Fibroblast of skin of right biceps (primary cell): Measurements from ENCODE around the gene ZBED4.
A peak's percentile ranks its signal among the peaks of the same experiment; 100 is the strongest.

Experiments
- DNase-seq: peaks from one replicate; pipeline ENCODE4 v3.0.0-alpha.2; 2013

Gene ZBED4

GRCh38 chr22:49879871-49880270 lies 26.2 kb downstream of the ZBED4 start:
- DNase-seq = no peak

GRCh38 chr22:49880281-49880680 lies 26.6 kb downstream of the ZBED4 start:
- DNase-seq = no peak

GRCh38 chr22:49881856-49882255 lies 28.2 kb downstream of the ZBED4 start:
- DNase-seq = no peak

GRCh38 chr22:49882519-49883293 lies 29.1 kb downstream of the ZBED4 start:
- DNase-seq = peak; percentile 17

GRCh38 chr22:49883294-49883640 lies 29.6 kb downstream of the ZBED4 start:
- DNase-seq = no peak

- DNase-seq = no peak
Measured at GRCh38 chr22:49884075-49884474, 30.4 kb downstream of the ZBED4 start.

GRCh38 chr22:49884503-49885260 lies 31.0 kb downstream of the ZBED4 start:
- DNase-seq = no peak

- no peak for DNase-seq
Measured at GRCh38 chr22:49885281-49885680, 31.6 kb downstream of the ZBED4 start.

GRCh38 chr22:49885881-49886280 lies 32.2 kb downstream of the ZBED4 start:
- DNase-seq = no peak

- DNase-seq = no peak
Measured at GRCh38 chr22:49886346-49887063, 32.9 kb downstream of the ZBED4 start.

- DNase-seq = no peak
Measured at GRCh38 chr22:49887064-49887451, 33.4 kb downstream of the ZBED4 start.

GRCh38 chr22:49887702-49888101 lies 34.1 kb downstream of the ZBED4 start:
- no peak for DNase-seq

GRCh38 chr22:49889071-49889470 lies 35.4 kb downstream of the ZBED4 start:
- DNase-seq = no peak

GRCh38 chr22:49892226-49892899 lies 38.7 kb downstream of the ZBED4 start:
- DNase-seq = no peak

GRCh38 chr22:49893025-49893424 lies 39.4 kb downstream of the ZBED4 start:
- DNase-seq = no peak

GRCh38 chr22:49894322-49895054 lies 40.8 kb downstream of the ZBED4 start:
- DNase-seq = no peak

- no peak for DNase-seq
Measured at GRCh38 chr22:49896201-49896600, 42.6 kb downstream of the ZBED4 start.

GRCh38 chr22:49897015-49897684 lies 43.5 kb downstream of the ZBED4 start:
- no peak for DNase-seq

- no peak for DNase-seq
Measured at GRCh38 chr22:49899530-49899929, 45.9 kb downstream of the ZBED4 start.

- DNase-seq = peak; percentile 15
Measured at GRCh38 chr22:49900441-49901230, 47.0 kb downstream of the ZBED4 start.

GRCh38 chr22:49901457-49901856 lies 47.8 kb downstream of the ZBED4 start:
- DNase-seq = no peak
